Subcutaneous adipose tissue (tissue), 4 donors: ENCODE measurements around the gene SRGAP1. TPM values are rescaled to one million over a fixed set of nuclear protein-coding genes. Genes with fewer than 3 reads are reported as not detected.

Source experiments
- CTCF ChIP-seq: fragments of 450-650 bp; IDR thresholded peaks from one replicate; pipeline ENCODE4 v1.5.1; 2016; ENCODE audit warnings: low read depth, mild to moderate bottlenecking, control low read depth, antibody characterized with exemption, moderate library complexity
- total RNA-seq, 4 donors: library from RNA; depleted of rRNA; stranded (reverse); fragments of >200 nt; gene quantifications; one replicate each; pipeline ENCODE4 v1.1.0, GENCODE V29; 2016

Gene SRGAP1
- total RNA-seq, 4 donors from 2014 or later: 10.0 to 27.2 (median 23.8) TPM

GRCh38 chr12:63928305-63928704 lies 83.8 kb downstream of the SRGAP1 start:
- no peak for TF ChIP-seq CTCF

GRCh38 chr12:63929426-63929825 lies 84.9 kb downstream of the SRGAP1 start:
- TF ChIP-seq CTCF: no peak

- no peak for TF ChIP-seq CTCF
These were observed 86.5 kb downstream of the SRGAP1 start for GRCh38 chr12:63930971-63931370.

- no peak for TF ChIP-seq CTCF
These were observed 87.2 kb downstream of the SRGAP1 start for GRCh38 chr12:63931703-63932102.

- TF ChIP-seq CTCF: no peak
These were observed 90.4 kb downstream of the SRGAP1 start for GRCh38 chr12:63934936-63935335.

GRCh38 chr12:63935361-63935760 lies 90.9 kb downstream of the SRGAP1 start:
- no peak for TF ChIP-seq CTCF

GRCh38 chr12:63937378-63938316 lies 93.1 kb downstream of the SRGAP1 start:
- TF ChIP-seq CTCF: no peak
